HUES6 (cell line): Measurements from ENCODE around the gene CBY2.
"Not testable (repeated sequence)": the region's sequence is repeated elsewhere in the genome, so short reads cannot be mapped to it uniquely, and the experiment has no call there.

Source experiments
- H3K27ac ChIP-seq: 2 replicates; pipeline ENCODE4 v1.7.0; 2013; ENCODE audit warnings: low read depth, mild to moderate bottlenecking, low read length, inconsistent platforms
- H3K27me3 ChIP-seq: 2 replicates; pipeline ENCODE4 v1.6.1; 2013; ENCODE audit warnings: low read length; ENCODE audit not compliant: control insufficient read depth, insufficient read depth
- H3K36me3 ChIP-seq: 2 replicates; pipeline ENCODE4 v1.6.1; 2013; ENCODE audit warnings: low read length; ENCODE audit not compliant: control insufficient read depth, insufficient read depth
- H3K4me1 ChIP-seq: 2 replicates; pipeline ENCODE4 v1.6.1; 2013; ENCODE audit warnings: low read length; ENCODE audit not compliant: control insufficient read depth, insufficient read depth
- H3K4me3 ChIP-seq: 2 replicates; pipeline ENCODE4 v1.5.1; 2013; ENCODE audit warnings: low read depth, low read length
- H3K9ac ChIP-seq: one replicate; pipeline ENCODE4 v1.6.1; 2013; ENCODE audit warnings: mild to moderate bottlenecking, low read length
- H3K9me3 ChIP-seq: 2 replicates; pipeline ENCODE4 v1.6.1; 2013; ENCODE audit warnings: low read depth, low read length; ENCODE audit not compliant: control insufficient read depth, insufficient read depth

CBY2 gene

GRCh38 chr13:45702088-45702487 is at the start of gene CBY2:
Gene CBY2, plus strand, starts transcription at chr13:45702320. Its CDS starts 71 bp downstream, at chr13:45702391.
- H3K9me3 ChIP-seq = no peaks in the 10 kb centered on the region
- H3K4me3 ChIP-seq = no peak within 1 kb of the TSS
- H3K9ac ChIP-seq = no peak within 1 kb of the TSS
- H3K27me3 ChIP-seq = no peaks in the 10 kb centered on the region
- H3K36me3 ChIP-seq = no peaks in the 10 kb centered on the region
- H3K4me1 ChIP-seq = peaks cover 12% of the 10 kb centered on the region; the same call in 1 of the 2 replicates
- H3K27ac ChIP-seq = no peak within 1 kb of the TSS

- H3K9ac ChIP-seq = no peak overlapping the region
- no peaks in the 10 kb centered on the region for H3K36me3 ChIP-seq
- H3K27me3 ChIP-seq = no peaks in the 10 kb centered on the region
- H3K27ac ChIP-seq = no peak overlapping the region
- no peaks in the 10 kb centered on the region for H3K4me1 ChIP-seq
- no peak overlapping the region for H3K4me3 ChIP-seq
- no peaks in the 10 kb centered on the region; the same call in 1 of the 2 replicates for H3K9me3 ChIP-seq
Observed at GRCh38 chr13:45654633-45655349, 47.3 kb upstream of the CBY2 start.

- Histone ChIP-seq H3K9ac (no peak overlapping the region), H3K9me3 (no peaks in the 10 kb centered on the region; the same call in 1 of the 2 replicates), H3K4me1 (no peaks in the 10 kb centered on the region), H3K36me3 (no peaks in the 10 kb centered on the region), H3K4me3 (no peak overlapping the region), H3K27ac (no peak overlapping the region), H3K27me3 (no peaks in the 10 kb centered on the region)
Observed at GRCh38 chr13:45658586-45659235, 43.4 kb upstream of the CBY2 start.

- no peaks in the 10 kb centered on the region for H3K27me3 ChIP-seq
- no peaks in the 10 kb centered on the region; the same call in 1 of the 2 replicates for H3K9me3 ChIP-seq
- H3K36me3 ChIP-seq = no peaks in the 10 kb centered on the region
- H3K4me1 ChIP-seq = no peaks in the 10 kb centered on the region
- H3K27ac ChIP-seq = no peak overlapping the region
- H3K4me3 ChIP-seq = no peak overlapping the region
- H3K9ac ChIP-seq = no peak overlapping the region
Observed at GRCh38 chr13:45659536-45659935, 42.6 kb upstream of the CBY2 start.

GRCh38 chr13:45660458-45660857 is 41.7 kb upstream of the CBY2 start:
- H3K9me3 ChIP-seq, H3K9ac ChIP-seq, H3K4me1 ChIP-seq, H3K27ac ChIP-seq, H3K4me3 ChIP-seq, H3K27me3 ChIP-seq, H3K36me3 ChIP-seq: not testable (repeated sequence)

- Histone ChIP-seq H3K36me3 (no peaks in the 10 kb centered on the region), H3K4me1 (no peaks in the 10 kb centered on the region), H3K27ac (no peak overlapping the region), H3K9ac (no peak overlapping the region), H3K27me3 (no peaks in the 10 kb centered on the region), H3K9me3 (no peaks in the 10 kb centered on the region; the same call in 1 of the 2 replicates), H3K4me3 (no peak overlapping the region)
Observed at GRCh38 chr13:45662162-45662561, 40.0 kb upstream of the CBY2 start.

- not testable (repeated sequence) for H3K27ac ChIP-seq, H3K9me3 ChIP-seq, H3K36me3 ChIP-seq, H3K27me3 ChIP-seq, H3K9ac ChIP-seq, H3K4me1 ChIP-seq, H3K4me3 ChIP-seq
Observed at GRCh38 chr13:45662903-45663302, 39.2 kb upstream of the CBY2 start.

- H3K27me3 ChIP-seq, H3K27ac ChIP-seq, H3K36me3 ChIP-seq, H3K9ac ChIP-seq, H3K9me3 ChIP-seq, H3K4me3 ChIP-seq, H3K4me1 ChIP-seq: not testable (repeated sequence)
Observed at GRCh38 chr13:45669626-45670025, 32.5 kb upstream of the CBY2 start.

- no peaks in the 10 kb centered on the region for H3K27me3 ChIP-seq
- no peak overlapping the region for H3K27ac ChIP-seq
- no peaks in the 10 kb centered on the region for H3K9me3 ChIP-seq
- H3K9ac ChIP-seq = no peak overlapping the region
- no peaks in the 10 kb centered on the region for H3K36me3 ChIP-seq
- H3K4me1 ChIP-seq = peaks cover 9% of the 10 kb centered on the region; the same call in 1 of the 2 replicates
- H3K4me3 ChIP-seq = no peak overlapping the region; the same call in 1 of the 2 replicates
Observed at GRCh38 chr13:45670189-45670885, 31.8 kb upstream of the CBY2 start.

- H3K9me3 ChIP-seq = no peaks in the 10 kb centered on the region
- peaks cover 36% of the 10 kb centered on the region for H3K4me1 ChIP-seq
- H3K27ac ChIP-seq = no peak overlapping the region
- H3K27me3 ChIP-seq = no peaks in the 10 kb centered on the region
- H3K9ac ChIP-seq = no peak overlapping the region
- H3K36me3 ChIP-seq = no peaks in the 10 kb centered on the region
- H3K4me3 ChIP-seq = no peak overlapping the region
Observed at GRCh38 chr13:45674908-45675307, 27.2 kb upstream of the CBY2 start.

GRCh38 chr13:45678282-45678681 is 23.8 kb upstream of the CBY2 start:
- Histone ChIP-seq H3K9me3 (no peaks in the 10 kb centered on the region), H3K4me1 (peaks cover 49% of the 10 kb centered on the region), H3K4me3 (no peak overlapping the region), H3K36me3 (no peaks in the 10 kb centered on the region), H3K27me3 (no peaks in the 10 kb centered on the region), H3K9ac (no peak overlapping the region), H3K27ac (no peak overlapping the region)
